Measurements from ENCODE around the gene CALM1. TPM values are rescaled to one million over a fixed set of nuclear protein-coding genes. Genes with fewer than 3 reads are reported as not detected.

The CALM1 gene
- total and polyA plus RNA-seq, 4 donors, result 146 to 517 (median 166) TPM

DNA sequence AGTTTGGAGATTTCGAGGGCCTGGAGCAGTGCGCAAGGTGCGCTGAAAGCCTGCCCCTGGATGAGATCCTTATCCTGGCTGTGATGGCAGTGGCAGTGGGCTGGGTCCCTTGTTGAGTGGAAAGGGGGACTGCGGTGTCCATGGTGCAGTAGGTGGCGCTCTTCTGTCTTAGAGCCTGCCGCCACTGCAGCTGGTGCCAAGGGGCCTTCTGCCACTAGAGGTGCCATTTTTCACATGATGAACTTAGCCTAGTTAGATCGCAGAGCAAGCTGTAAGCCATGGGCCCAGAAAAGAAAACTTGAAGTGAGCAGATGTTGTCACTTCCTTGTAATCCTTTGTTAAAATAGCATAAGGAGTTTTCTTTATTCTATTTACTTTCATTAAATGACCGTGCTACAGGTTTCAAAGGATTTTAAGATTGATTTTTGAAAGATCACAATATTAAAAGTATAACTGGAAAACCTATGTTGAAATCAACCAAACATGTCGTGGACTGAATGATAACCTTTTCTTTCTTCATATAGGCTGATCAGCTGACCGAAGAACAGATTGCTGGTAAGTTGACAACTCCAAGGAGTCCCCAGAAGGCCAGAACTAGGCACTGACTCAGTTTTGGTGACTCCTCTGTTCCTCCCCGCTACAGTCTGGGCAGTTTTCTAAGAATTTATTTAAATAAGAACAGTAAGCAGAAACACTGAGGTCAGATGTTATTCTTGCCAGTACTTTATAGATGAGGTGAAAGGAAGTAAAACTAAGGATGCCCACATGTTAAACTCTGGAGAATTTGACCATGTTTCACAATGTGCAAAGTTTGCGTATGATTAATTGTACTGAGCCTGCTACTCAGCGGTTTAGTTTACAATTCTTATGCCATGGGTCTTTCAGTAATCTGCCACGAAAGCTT, 3.0 kb downstream of the CALM1 start (continued):
- TF ChIP-seq, protein P1, sequence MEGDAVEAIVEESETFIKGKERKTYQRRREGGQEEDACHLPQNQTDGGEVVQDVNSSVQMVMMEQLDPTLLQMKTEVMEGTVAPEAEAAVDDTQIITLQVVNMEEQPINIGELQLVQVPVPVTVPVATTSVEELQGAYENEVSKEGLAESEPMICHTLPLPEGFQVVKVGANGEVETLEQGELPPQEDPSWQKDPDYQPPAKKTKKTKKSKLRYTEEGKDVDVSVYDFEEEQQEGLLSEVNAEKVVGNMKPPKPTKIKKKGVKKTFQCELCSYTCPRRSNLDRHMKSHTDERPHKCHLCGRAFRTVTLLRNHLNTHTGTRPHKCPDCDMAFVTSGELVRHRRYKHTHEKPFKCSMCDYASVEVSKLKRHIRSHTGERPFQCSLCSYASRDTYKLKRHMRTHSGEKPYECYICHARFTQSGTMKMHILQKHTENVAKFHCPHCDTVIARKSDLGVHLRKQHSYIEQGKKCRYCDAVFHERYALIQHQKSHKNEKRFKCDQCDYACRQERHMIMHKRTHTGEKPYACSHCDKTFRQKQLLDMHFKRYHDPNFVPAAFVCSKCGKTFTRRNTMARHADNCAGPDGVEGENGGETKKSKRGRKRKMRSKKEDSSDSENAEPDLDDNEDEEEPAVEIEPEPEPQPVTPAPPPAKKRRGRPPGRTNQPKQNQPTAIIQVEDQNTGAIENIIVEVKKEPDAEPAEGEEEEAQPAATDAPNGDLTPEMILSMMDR (IDR thresholded peaks at IDR 0.05; ENCODE audit: low read depth, low read length, missing input control), result peak; percentile 100
- TF ChIP-seq YY1 (IDR thresholded peaks at IDR 0.05) (peak; percentile 55), HNF4A (conservative IDR thresholded peaks at IDR 0.05) (peak; percentile 36 to 46)

DNA sequence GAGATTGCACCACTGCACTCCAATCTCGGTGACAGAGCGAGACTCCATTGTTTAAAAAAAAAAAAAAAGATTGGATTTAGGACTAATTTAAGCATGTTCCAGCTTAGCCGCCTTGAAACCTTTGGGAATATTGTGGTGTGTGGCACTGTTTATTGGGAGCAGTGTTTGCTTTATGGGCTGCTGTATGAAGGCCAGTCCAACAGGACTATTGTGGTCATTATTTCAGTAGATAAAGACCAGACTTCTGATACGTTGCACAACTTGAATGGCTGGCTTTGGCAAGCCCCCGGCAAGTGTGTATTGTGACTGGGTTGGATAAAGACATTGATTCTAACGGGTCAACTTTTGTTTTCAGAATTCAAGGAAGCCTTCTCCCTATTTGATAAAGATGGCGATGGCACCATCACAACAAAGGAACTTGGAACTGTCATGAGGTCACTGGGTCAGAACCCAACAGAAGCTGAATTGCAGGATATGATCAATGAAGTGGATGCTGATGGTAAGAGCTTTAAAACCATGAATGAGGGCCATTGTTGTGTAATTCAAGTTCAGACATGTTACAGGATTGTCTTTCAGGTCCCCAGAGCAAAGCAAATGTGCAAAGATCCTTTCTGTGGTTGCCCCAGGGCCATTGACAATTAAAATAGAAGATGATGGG, 4.2 kb downstream of the CALM1 start:
- no peaks in the 10 kb centered on the region for H3K27me3 ChIP-seq (ENCODE audit: control insufficient read depth in 4 of 4, insufficient read depth in 4 of 4, low read length in 3 of 4)
- WGBS, result 74% methylated on average over 7 of the region's 7 CpGs
- TF ChIP-seq, protein P2, sequence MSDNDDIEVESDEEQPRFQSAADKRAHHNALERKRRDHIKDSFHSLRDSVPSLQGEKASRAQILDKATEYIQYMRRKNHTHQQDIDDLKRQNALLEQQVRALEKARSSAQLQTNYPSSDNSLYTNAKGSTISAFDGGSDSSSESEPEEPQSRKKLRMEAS (IDR thresholded peaks at IDR 0.05), result no peak
- TF ChIP-seq TAF1 (conservative IDR thresholded peaks at IDR 0.05) (no peak), GABPA (IDR thresholded peaks at IDR 0.05 in 1 of 2, conservative IDR thresholded peaks at IDR 0.05 in 1 of 2) (no peak), RAD21 (IDR thresholded peaks at IDR 0.05) (no peak), EGR1 (IDR thresholded peaks at IDR 0.05; ENCODE audit: low read depth in 2 of 2) (no peak), SP1 (IDR thresholded peaks at IDR 0.05) (no peak), JUND (IDR thresholded peaks at IDR 0.05) (no peak), NR2F2 (IDR thresholded peaks at IDR 0.05) (no peak), RXRA (IDR thresholded peaks at IDR 0.05) (no peak), FOXA2 (IDR thresholded peaks at IDR 0.05) (no peak), YY1 (IDR thresholded peaks at IDR 0.05) (no peak), HNF4A (conservative IDR thresholded peaks at IDR 0.05) (no peak), HNF4G (IDR thresholded peaks at IDR 0.05) (no peak)
- TF ChIP-seq, protein P3, sequence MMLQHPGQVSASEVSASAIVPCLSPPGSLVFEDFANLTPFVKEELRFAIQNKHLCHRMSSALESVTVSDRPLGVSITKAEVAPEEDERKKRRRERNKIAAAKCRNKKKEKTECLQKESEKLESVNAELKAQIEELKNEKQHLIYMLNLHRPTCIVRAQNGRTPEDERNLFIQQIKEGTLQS (IDR thresholded peaks at IDR 0.05), result no peak
- TF ChIP-seq, protein P4, sequence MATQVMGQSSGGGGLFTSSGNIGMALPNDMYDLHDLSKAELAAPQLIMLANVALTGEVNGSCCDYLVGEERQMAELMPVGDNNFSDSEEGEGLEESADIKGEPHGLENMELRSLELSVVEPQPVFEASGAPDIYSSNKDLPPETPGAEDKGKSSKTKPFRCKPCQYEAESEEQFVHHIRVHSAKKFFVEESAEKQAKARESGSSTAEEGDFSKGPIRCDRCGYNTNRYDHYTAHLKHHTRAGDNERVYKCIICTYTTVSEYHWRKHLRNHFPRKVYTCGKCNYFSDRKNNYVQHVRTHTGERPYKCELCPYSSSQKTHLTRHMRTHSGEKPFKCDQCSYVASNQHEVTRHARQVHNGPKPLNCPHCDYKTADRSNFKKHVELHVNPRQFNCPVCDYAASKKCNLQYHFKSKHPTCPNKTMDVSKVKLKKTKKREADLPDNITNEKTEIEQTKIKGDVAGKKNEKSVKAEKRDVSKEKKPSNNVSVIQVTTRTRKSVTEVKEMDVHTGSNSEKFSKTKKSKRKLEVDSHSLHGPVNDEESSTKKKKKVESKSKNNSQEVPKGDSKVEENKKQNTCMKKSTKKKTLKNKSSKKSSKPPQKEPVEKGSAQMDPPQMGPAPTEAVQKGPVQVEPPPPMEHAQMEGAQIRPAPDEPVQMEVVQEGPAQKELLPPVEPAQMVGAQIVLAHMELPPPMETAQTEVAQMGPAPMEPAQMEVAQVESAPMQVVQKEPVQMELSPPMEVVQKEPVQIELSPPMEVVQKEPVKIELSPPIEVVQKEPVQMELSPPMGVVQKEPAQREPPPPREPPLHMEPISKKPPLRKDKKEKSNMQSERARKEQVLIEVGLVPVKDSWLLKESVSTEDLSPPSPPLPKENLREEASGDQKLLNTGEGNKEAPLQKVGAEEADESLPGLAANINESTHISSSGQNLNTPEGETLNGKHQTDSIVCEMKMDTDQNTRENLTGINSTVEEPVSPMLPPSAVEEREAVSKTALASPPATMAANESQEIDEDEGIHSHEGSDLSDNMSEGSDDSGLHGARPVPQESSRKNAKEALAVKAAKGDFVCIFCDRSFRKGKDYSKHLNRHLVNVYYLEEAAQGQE (IDR thresholded peaks at IDR 0.05), result no peak
- TF ChIP-seq, protein P1 (IDR thresholded peaks at IDR 0.05; ENCODE audit: low read depth, low read length, missing input control), result no peak
- H3K4me1 ChIP-seq (ENCODE audit: control insufficient read depth in 4 of 4, insufficient read depth in 4 of 4, low read length in 3 of 4), result peaks cover 7 to 33% (median 21%) of the 10 kb centered on the region in 4 donors
- no peak overlapping the region for H3K4me3 ChIP-seq (ENCODE audit: low read depth in 1 of 3, low read length in 3 of 3)
- H3K9ac ChIP-seq (ENCODE audit: low read depth in 1 of 2, low read length in 2 of 2), result no peak overlapping the region
- no peak overlapping the region for H3K27ac ChIP-seq (ENCODE audit: low read depth in 1 of 2, low read length in 2 of 2)
- no peak for DNase-seq (ENCODE audit: low spot score)
- H3K9me3 ChIP-seq (ENCODE audit: control insufficient read depth in 4 of 4, low read length in 3 of 4), result no peaks in the 10 kb centered on the region
- peaks cover 16 to 47% (median 43%) of the 10 kb centered on the region in 4 donors for H3K36me3 ChIP-seq (ENCODE audit: control insufficient read depth in 4 of 4, insufficient read depth in 3 of 4, low read depth in 1 of 4, low read length in 3 of 4)
